DOHH2 (cell line): Measurements from ENCODE around the gene KLK6.

Source experiments
- H3F3A ChIP-seq: fragments of 200-600 bp; sonication (generic), shearing (Covaris generic); 2 replicates; pipeline ENCODE4 v1.6.0; 2016; ENCODE audit warnings: antibody characterized with exemption, mild to moderate bottlenecking; ENCODE audit not compliant: control insufficient read depth, insufficient read depth
- H3K27ac ChIP-seq: fragments of 200-600 bp; sonication (generic); 2 replicates; pipeline ENCODE4 v1.5.1; 2014; ENCODE audit warnings: low read depth, mild to moderate bottlenecking, low read length, moderate library complexity
- H3K27me3 ChIP-seq: fragments of 200-600 bp; sonication (generic); 2 replicates; pipeline ENCODE4 v1.6.1; 2014; ENCODE audit warnings: mild to moderate bottlenecking, low read length, mixed read lengths; ENCODE audit not compliant: control insufficient read depth
- H3K36me3 ChIP-seq: fragments of 200-600 bp; sonication (generic); 2 replicates; pipeline ENCODE4 v1.6.1; 2014; ENCODE audit warnings: mild to moderate bottlenecking, low read length, moderate library complexity, mixed read lengths; ENCODE audit not compliant: control insufficient read depth
- H3K4me1 ChIP-seq: fragments of 200-600 bp; sonication (generic); 2 replicates; pipeline ENCODE4 v1.6.1; 2014; ENCODE audit warnings: mild to moderate bottlenecking, low read length, mixed read lengths; ENCODE audit not compliant: control insufficient read depth
- H3K4me2 ChIP-seq: fragments of 200-600 bp; sonication (generic); 2 replicates; pipeline ENCODE4 v1.6.0; 2014; ENCODE audit warnings: mild to moderate bottlenecking, low read length, moderate library complexity
- H3K4me3 ChIP-seq: fragments of 200-600 bp; sonication (generic); 2 replicates; pipeline ENCODE4 v1.5.1; 2014; ENCODE audit warnings: mild to moderate bottlenecking, low read length, mixed read lengths
- H3K79me2 ChIP-seq: fragments of 200-600 bp; sonication (generic); 2 replicates; pipeline ENCODE4 v1.6.1; 2014; ENCODE audit warnings: mild to moderate bottlenecking, low read length, mixed read lengths; ENCODE audit not compliant: control insufficient read depth
- H3K9me2 ChIP-seq: fragments of 200-600 bp; sonication (generic); replicated peaks from 2 replicates; pipeline ENCODE4 v1.6.1; 2014; ENCODE audit warnings: mild to moderate bottlenecking, low read length, mixed read lengths; ENCODE audit not compliant: control insufficient read depth
- H3K9me3 ChIP-seq: fragments of 200-600 bp; sonication (generic); 2 replicates; pipeline ENCODE4 v1.6.1; 2014; ENCODE audit warnings: antibody characterized with exemption, low read length, mixed read lengths; ENCODE audit not compliant: control insufficient read depth, insufficient read depth
- H4K20me1 ChIP-seq: fragments of 200-600 bp; sonication (generic); 2 replicates; pipeline ENCODE4 v1.6.0; 2014; ENCODE audit warnings: low read depth, mild to moderate bottlenecking, antibody characterized with exemption, low read length, moderate library complexity; ENCODE audit not compliant: control insufficient read depth, insufficient read depth
- CTCF ChIP-seq: fragments of 200-600 bp; sonication (generic); IDR thresholded peaks from one replicate; pipeline ENCODE4 v1.5.1; 2014; ENCODE audit warnings: antibody characterized with exemption, mild to moderate bottlenecking, low read depth, low read length; ENCODE audit not compliant: poor library complexity, severe bottlenecking
- EZH2phosphoT487 ChIP-seq: fragments of 200-600 bp; sonication (generic); IDR thresholded peaks from 2 replicates; pipeline ENCODE4 v1.6.1; 2017; ENCODE audit warnings: borderline replicate concordance, mild to moderate bottlenecking, antibody characterized with exemption, low read length, moderate library complexity, mixed read lengths

Gene KLK6

GRCh38 chr19:51015691-51016267, 46.4 kb upstream of the KLK6 start:
- Histone ChIP-seq H3F3A (no peaks in the 10 kb centered on the region), H3K79me2 (no peaks in the 10 kb centered on the region), H3K4me1 (no peaks in the 10 kb centered on the region), H3K9me3 (no peaks in the 10 kb centered on the region), H3K27me3 (no peaks in the 10 kb centered on the region), H4K20me1 (no peaks in the 10 kb centered on the region), H3K4me3 (no peak overlapping the region), H3K9me2 (no peaks in the 10 kb centered on the region), H3K4me2 (no peak overlapping the region), H3K27ac (no peak overlapping the region), H3K36me3 (no peaks in the 10 kb centered on the region)
- TF ChIP-seq EZH2phosphoT487 (no peak), CTCF (no peak)

GRCh38 chr19:51014242-51014641, 44.9 kb upstream of the KLK6 start:
- Histone ChIP-seq H3K4me2 (no peak overlapping the region), H4K20me1 (no peaks in the 10 kb centered on the region), H3K4me1 (no peaks in the 10 kb centered on the region), H3K79me2 (no peaks in the 10 kb centered on the region), H3K27me3 (no peaks in the 10 kb centered on the region), H3K9me2 (no peaks in the 10 kb centered on the region), H3K9me3 (no peaks in the 10 kb centered on the region), H3K4me3 (no peak overlapping the region), H3K36me3 (no peaks in the 10 kb centered on the region), H3F3A (no peaks in the 10 kb centered on the region), H3K27ac (no peak overlapping the region)
- no peak for TF ChIP-seq CTCF
- no peak for TF ChIP-seq EZH2phosphoT487

GRCh38 chr19:51012661-51013190, 43.3 kb upstream of the KLK6 start:
- Histone ChIP-seq H3F3A (no peaks in the 10 kb centered on the region), H3K4me3 (no peak overlapping the region), H3K27me3 (no peaks in the 10 kb centered on the region), H4K20me1 (no peaks in the 10 kb centered on the region), H3K4me2 (no peak overlapping the region), H3K9me3 (no peaks in the 10 kb centered on the region), H3K9me2 (no peaks in the 10 kb centered on the region), H3K4me1 (no peaks in the 10 kb centered on the region), H3K27ac (no peak overlapping the region), H3K36me3 (no peaks in the 10 kb centered on the region), H3K79me2 (no peaks in the 10 kb centered on the region)
- TF ChIP-seq CTCF, result no peak
- no peak for TF ChIP-seq EZH2phosphoT487
